Cardiac septum (tissue), 1 donor: ENCODE data around the gene HHATL. TPM values are rescaled to one million over a fixed set of nuclear protein-coding genes. Genes with fewer than 3 reads are reported as not detected.
A peak's percentile ranks its signal among the peaks of the same experiment; 100 is the strongest.
"Not testable (repeated sequence)": the region's sequence is repeated elsewhere in the genome, so short reads cannot be mapped to it uniquely, and the experiment has no call there.

ENCODE experiments used
- DNase-seq: peaks from one replicate; pipeline ENCODE4 v3.0.0-alpha.2; 2020; ENCODE audit warnings: low spot score
- intact Hi-C: fragments of 100-400 bp; cut with DNase I; formaldehyde crosslinking; loops from one replicate; pipeline ENCODE4 v1.14.0; 2022
- total RNA-seq: library from RNA; stranded (reverse); fragmentation: NEBNext Ultra II Directional; extraction: Animal tissue kit (Norgen Biotek cat#: 25700); gene quantifications from one replicate; pipeline ENCODE4 v1.2.1, GENCODE V29; 2021
- donor health status: DM: no; HTN: no; CAD: no.

Gene HHATL
- total RNA-seq, 1 donor from 2014 or later = 505 TPM

DNA sequence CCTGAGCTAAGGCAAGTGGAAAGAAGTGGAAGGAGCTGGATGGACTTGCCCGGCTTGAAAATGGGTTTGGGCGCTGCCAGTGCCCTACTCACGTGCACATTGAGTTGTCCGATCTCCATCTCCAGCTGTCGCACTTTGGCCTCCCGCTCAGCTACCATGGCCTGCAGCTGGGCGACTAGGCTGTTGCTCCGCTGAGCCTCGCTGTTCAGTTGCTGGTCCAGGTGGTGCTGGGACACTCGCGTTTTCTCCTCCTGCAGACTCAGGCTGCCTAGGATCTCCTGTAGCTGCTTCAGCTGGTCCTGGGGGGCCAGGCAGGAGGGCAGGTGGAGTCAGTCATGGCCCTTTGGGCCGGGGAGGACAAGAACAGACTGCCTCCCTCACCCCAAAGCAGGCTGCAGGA, 33.0 kb upstream of the HHATL start:
- intact Hi-C loops = no loop called here
- DNase-seq = no peak

DNA sequence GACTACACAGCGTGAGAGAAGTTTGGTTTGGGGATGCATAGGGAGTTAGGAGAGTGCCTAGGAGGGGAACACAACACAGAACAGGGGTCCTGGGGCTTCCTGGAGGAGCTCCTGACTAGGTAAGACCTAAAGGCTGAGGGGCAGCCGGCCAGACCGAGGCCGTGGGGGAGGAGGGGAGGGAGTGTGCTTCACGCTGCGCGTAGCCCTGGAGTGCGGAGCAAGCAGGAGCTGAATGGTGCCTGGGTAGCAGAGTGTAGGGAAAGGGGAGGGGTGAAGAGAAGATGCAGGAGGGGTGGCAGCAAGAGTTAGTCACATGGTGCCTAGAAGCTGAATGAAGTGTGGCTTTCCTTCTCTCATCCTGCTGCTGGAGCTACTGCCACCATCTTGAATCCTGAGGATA, 32.4 kb upstream of the HHATL start:
- no peak for DNase-seq

GRCh38 chr3:42734263-42734860, 31.8 kb upstream of the HHATL start:
- intact Hi-C loops = no loop called here
- DNase-seq = no peak

More for the DNA sequence above, 32.4 kb upstream of the HHATL start:
- intact Hi-C loops = no loop called here

- no peak for DNase-seq
- intact Hi-C loops = no loop called here
These were observed 31.1 kb upstream of the HHATL start for GRCh38 chr3:42733501-42734262.

DNA sequence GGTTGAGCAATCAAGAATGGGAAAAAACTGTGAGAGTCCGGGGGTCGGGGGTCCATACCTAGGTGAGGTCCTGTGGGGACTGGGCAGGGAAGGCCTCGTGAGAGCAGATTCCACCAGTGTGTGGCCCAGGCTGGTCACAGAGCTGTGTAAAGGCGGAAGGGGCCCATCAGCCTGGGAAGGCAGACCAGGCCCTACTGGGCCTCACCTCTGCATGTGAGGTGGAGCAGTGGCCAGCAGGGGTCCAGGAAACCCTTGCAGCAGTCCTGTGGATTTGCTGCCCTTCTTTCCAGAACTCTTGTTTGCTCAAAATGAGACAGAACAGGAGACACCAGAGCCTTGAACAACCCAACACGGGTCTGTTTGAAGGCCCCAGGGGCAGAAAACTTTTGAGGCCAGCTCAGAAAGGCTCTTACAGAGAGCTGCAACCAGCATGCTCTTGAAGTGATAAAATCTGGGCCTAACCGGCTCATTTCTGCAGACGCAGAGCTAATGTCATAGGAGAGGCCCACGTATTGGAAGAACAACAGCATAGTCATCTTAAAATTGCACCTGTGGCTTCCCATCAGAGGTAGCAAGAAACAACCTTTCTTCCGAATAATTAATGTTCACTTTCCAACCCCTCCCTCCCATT, 30.3 kb upstream of the HHATL start:
- intact Hi-C loops = no loop called here
- no peak for DNase-seq

- intact Hi-C loops = no loop called here
- DNase-seq = no peak
These were observed 29.7 kb upstream of the HHATL start for GRCh38 chr3:42732196-42732828.

GRCh38 chr3:42731476-42732195, 29.0 kb upstream of the HHATL start:
- intact Hi-C loops = no loop called here
- DNase-seq = no peak

GRCh38 chr3:42730706-42731420, 28.3 kb upstream of the HHATL start:
- intact Hi-C loops = no loop called here
- no peak for DNase-seq

- intact Hi-C loops = no loop called here
- no peak for DNase-seq
These were observed 27.7 kb upstream of the HHATL start for GRCh38 chr3:42730294-42730693.

DNA sequence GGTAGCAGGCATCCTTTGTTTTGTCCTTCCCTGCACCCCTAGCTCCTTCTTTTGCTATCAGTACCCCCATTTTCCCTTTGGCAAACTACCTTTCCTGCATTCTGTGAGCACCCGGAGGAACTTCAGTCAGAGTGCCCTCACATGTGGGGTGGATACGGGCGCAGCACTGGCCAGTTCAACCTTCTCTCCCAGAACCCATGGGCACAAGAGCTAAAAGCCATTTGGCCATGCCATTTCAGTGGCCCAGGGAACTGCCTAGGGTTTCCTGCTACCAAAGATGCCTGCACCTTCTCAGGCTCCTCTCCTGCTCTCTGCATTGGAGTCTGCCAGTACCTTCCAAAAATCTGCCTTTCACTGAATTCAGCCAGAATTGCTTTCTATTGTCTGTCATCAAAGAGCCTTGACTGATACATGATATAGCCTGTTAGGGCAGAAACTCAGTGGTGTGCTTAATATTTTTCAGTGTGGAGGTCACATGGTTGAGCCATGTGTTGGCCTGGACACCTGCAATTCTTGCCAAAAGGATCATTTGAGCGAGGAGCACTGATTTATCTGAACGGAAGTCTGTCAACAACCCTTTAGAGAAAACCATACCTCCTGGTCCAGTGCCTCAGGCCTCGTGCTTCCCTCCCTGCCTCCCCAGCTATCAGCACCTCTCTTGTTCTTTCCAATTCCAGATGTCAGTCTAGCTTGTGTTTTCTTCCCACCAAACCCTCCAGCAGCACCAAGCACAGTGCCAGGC, 27.0 kb upstream of the HHATL start:
- no peak for DNase-seq
- intact Hi-C loops = no loop called here

DNA sequence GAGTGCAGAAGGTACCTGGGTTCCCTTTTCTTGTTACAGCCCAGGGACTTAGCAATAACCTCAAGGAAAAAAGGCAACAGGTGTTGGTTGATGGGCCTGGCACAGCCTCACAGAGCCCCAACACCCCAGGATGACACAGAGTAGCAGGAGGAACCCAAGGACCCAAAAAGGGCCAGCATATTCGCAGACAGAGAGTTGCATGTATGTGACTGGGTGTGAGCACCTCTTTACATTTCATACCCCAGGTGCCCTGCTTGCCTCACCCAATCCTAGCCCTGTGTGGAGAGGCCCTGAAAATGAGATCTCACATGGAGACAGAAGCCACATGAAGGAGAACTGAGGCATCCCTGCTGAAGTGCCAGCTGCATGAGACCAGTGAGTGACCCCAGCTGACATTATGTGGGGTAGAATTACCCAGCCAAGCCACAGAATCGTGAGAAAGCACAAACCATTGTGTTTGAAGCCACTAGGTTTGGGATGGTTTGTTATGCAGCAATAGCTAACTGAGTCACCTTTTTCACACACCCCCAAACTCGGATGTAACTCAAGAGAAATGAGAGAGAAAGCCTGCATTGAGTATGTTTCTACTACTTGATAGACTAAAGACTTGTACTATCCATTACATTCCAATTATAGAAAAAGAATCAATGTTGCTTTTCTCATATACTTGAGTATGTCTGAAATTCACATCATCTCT, 26.2 kb upstream of the HHATL start:
- intact Hi-C loops = no loop called here
- no peak for DNase-seq

DNA sequence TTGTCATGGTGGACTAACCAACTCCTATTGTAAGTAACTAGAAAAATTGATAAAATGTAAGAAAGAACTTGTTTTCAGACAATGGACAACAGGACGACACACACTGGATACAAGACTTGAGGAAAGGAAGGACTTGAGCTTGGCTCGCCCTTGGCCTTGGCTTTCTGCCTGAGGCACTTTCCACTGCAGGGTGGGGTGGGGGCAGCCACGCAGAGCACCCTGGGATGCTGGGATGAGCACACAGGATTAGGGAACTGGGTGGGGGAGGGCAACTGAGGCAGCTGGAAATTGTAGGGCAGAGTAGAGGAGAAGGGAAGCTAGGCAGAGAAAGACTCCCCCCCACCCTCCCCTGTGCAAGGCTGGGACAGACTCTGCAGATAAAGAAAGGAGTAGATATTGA, 25.5 kb upstream of the HHATL start:
- peak; percentile 81 for DNase-seq
- intact Hi-C loops = no loop called here

DNA sequence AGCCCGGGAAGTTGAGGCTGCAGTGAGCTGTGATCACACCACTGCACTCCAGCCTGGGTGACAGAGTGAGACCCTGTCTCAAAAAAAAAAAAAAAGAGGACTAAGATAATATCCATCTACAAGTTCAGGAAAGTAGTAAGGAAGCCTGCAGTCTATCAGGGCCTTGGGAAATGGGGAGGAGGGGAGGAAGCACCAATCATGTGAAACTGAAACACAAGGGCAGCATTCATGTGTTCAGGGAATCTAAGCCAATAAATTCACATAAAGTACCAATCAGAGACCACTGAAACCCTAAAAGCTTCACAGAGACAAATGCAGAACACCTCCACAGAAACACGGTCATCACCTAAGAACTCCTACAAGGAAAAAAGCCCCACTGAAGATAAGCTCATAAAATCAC, 22.9 kb upstream of the HHATL start:
- intact Hi-C loops = no loop called here
- DNase-seq = no peak

- no peak for DNase-seq
- intact Hi-C loops = no loop called here
These were observed 20.6 kb upstream of the HHATL start for GRCh38 chr3:42723219-42723618.

DNA sequence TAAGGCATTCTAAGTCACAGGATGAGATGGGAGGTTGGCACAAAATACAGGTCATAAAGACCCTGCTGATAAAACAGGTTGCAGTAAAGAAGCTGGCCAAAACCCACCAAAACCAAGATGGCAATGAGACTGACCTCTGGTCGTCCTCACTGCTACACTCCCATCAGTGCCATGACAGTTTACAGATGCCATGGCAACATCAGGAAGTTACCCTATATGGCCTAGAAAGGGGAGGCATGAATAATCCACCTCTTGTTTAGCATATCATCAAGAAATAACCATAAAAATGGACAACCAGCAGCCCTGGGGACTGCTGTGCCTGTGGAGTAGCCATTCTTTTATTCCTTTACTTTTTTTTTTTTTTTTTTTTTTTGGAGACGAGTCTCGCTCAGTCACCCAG, 19.8 kb upstream of the HHATL start:
- intact Hi-C loops, DNase-seq: not testable (repeated sequence)

- intact Hi-C loops = no loop called here
These were observed 19.1 kb upstream of the HHATL start for GRCh38 chr3:42721690-42722089.

DNA sequence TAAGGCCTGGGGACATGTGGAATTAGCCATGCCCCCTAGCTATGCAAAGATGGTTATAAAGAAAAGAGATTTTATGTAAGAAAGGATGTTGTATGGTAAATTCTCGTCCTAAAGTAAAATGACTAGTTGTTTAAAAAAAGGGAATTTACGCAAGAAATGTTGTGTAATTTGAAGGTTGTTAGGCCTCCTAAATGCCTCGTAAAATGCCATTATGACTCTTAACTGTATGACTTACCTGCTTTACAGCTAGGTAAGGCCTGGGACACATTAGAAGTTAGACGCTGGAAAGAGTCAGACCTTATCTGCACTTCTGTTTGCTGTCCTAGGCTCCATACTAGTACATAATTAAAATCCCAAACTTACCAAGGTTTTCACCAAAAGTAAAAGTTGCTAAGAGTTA, 17.5 kb upstream of the HHATL start:
- no peak for DNase-seq
- intact Hi-C loops = no loop called here

More at GRCh38 chr3:42721690-42722089, 19.1 kb upstream of the HHATL start:
- DNase-seq = no peak

- intact Hi-C loops = no loop called here
- DNase-seq = no peak
These were observed 16.4 kb upstream of the HHATL start for GRCh38 chr3:42719002-42719401.
